EL (cell line): ENCODE measurements around the gene RB1.

ENCODE experiments used
- DNase-seq: peaks from one replicate; pipeline ENCODE4 v3.0.0-alpha.2; 2016

The RB1 gene

DNA sequence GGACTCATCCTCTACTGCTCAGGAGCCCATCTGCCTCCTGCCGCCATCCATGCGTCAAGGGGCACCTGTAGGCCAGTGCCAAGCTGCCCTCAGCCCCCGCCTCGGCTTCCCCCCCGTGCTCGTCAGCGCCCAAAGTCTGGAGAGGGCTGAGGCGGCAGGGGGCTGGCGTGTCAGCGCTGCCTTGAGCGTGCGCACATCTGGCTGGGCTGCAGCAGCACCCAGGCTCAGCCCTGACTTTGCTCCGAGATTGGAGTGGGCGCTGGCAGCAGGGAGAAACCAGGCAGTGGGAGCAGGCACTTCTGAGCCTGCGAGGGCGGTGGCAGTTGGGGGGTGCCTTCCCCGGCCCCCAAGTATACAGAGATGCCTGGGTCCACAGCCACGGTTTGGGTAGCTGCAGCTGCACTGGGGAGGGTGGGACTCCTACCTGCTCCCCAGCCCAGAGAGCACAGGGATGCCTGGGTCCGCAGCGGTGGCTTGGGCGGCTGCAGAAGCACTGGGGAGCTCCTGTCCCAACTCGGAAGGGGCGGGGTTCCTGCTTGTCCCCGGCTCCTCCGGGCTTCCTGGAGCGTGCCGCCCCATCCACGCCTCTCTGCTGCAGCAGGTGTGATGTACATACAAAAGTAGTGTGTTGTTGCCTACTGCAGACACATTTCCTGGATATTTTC, 154.2 kb downstream of the RB1 start:
- DNase-seq = no peak

DNA sequence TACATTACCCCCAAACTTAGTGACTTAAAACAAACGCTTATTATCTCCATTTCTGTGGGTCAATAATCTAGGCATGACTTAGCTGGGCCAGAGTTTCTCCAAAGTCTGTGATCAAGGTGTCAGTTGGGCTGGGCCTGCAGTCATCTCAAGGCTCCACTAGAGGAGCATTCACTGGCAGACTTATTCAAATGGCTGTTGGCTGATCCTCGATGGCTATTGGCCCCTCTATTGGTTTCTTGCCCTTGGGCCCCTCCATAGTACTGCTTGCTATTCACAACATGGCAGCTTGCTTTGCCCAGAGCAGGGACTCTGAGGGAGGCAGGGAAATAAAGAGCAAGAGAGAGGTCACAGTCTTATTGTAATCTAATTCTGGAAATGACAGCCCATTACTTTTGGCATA, 171.7 kb downstream of the RB1 start:
- no peak for DNase-seq

- no peak for DNase-seq
Measured at GRCh38 chr13:48476215-48476614, 172.7 kb downstream of the RB1 start.

- DNase-seq = no peak
Measured at GRCh38 chr13:48476686-48477085, 173.1 kb downstream of the RB1 start.

DNA sequence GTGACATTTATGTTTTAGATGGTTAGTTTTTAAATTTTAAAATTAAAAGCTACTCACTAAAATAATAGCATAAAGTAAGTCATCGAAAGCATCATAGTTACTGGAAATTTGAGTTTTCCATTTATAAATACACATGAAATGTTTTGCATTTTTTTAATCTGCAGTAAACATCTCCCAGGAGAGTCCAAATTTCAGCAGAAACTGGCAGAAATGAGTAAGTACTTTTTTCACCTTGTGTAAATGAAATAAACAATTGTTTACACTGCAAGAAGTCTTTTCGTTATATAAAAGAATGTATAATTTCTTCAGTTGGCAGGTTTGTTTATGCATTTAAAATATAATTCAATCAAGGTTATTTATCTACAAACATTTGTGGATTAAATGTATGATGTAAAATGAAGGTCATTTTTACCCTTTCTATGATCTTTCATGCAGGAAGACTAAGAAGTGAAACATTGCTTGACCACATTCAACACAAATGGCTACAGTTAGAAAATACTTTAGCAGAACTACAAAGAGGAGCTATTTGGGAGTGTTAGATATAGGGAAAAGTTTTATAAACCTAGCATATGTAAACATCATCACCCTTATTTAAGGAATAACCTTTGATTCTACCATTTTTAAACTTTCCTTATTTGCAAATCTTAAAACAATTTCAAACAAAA, 173.8 kb downstream of the RB1 start:
- DNase-seq = no peak

DNA sequence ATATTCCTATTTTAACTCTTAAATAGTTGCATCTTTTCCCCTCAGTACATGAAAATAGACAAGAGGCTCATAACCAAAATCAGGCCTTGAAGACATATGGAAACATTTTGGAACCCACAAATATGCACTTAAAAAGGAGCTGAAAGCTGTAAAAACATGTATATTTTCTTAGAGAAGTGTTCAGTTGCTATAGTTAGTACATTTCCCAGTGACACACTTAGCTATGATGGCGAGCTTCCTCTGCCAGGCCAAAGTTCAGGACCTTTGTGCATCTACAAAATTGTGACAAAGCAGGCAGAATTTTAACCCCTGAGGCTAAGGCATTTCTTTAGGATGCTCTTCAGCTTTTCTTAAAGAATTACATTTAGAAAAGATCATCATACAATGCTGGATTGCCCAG, 174.8 kb downstream of the RB1 start:
- peak; percentile 67 for DNase-seq

DNA sequence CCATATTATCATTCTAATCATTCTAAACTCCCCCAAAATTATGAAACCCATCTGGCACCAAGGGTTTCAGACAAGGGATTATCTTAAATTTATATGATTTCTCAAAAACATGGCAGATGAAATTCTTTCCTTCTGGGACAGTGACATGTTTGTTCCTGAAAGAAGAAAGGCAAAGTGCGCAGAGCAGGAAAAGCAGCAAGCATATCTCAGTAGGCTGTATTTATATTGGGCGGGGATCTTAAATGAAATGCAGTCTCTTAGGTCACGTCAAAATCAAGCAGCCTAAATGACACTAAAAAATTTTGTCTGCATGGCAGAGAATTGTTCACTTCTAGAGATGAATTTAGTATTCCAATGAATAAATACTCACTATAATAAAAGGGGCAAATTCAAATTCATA, 180.0 kb downstream of the RB1 start:
- DNase-seq = no peak

DNA sequence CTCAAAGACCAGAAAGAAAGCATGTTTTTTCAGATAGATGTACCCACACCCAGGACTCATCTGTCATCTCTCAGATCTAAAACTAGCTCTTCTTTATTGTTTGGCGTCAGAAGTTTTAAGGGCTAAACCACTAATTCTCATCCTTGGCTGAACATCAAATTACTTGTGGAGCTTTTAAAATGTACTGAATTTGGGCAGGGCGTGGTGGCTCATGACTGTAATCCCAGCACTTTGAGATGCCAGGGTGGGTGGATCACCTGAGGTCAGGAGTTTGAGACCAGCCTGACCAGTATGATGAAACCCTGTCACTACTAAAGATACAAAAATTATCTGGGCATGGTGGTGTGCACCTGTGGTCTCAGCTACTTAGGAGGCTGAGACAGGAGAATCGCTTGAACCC, 181.9 kb downstream of the RB1 start:
- DNase-seq = no peak

DNA sequence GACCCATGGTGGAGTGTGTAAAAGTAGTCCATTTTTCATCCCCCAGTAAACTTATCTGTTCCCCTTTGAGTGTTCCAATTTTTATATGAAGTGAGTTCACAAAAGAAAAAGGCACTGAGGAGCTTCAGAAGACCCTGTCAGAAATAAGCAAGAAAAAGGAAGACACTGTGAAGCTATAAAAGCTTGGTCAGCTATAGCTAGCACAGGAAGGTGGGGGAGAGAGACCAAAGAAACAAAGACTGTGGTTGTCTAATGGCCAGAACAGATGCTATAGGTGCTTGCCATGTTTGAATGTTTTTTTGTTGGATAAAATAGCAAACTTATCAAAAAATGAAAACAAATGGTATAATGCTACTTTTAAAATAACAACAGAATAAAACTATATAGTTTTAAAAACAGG, 182.8 kb downstream of the RB1 start:
- no peak for DNase-seq

DNA sequence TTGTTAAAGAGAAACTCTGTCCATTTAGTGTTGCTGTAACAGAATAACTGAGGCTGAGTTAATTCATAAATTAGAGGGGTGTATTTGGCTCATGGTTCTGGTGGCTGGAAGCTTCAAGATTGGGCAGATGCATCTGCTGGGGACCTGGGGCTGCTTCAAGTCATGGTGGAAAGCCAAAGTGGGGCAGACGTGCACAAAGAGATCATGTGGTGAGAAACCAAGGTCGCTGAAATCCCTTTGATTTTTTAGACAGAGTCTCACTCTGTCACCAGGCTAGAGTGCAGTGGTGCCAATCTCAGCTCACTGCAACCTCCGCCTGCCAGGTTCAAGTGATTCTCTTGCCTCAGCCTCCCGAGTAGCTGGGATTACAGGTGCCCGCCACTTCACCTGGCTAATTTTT, 183.3 kb downstream of the RB1 start:
- DNase-seq = no peak

DNA sequence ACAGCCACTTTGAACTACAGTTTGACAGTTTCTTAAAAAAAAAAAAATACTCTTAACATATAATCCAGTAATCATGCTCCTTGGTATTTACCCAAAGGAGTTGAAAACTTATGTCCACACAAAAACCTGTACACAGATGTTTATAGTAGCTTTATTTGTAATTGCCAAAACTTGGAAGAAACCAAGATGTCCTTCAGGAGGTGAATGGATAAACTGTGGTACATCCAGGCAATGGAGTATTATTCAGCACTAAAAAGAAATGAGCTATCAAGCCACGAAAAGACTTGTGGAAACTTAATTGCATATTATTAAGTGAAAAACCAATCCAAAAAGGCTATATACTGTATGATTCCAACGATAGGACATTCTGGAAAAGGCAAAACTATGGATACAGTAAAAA, 184.4 kb downstream of the RB1 start:
- DNase-seq = no peak

DNA sequence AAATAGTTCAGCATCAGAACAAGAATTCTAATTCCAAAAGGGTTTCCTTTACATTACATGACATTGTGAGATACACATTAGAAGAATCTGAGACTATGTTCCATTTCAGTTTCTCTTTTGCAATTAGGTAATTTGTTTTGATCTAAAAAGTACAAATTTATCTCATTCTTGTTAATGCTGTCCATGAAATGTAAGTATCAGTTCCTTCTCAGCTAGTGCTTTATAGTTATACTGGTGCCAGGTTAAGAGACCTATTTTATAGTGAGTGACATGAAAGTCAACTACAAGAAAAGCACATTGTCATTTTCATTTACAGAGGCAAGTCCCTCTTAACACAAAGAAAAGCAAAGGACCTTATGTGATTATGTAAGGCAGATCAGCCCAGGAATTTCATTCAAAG, 185.4 kb downstream of the RB1 start:
- DNase-seq = no peak

- DNase-seq = no peak
Measured at GRCh38 chr13:48489666-48490065, 186.1 kb downstream of the RB1 start.

- DNase-seq = no peak
Measured at GRCh38 chr13:48490241-48490640, 186.7 kb downstream of the RB1 start.

DNA sequence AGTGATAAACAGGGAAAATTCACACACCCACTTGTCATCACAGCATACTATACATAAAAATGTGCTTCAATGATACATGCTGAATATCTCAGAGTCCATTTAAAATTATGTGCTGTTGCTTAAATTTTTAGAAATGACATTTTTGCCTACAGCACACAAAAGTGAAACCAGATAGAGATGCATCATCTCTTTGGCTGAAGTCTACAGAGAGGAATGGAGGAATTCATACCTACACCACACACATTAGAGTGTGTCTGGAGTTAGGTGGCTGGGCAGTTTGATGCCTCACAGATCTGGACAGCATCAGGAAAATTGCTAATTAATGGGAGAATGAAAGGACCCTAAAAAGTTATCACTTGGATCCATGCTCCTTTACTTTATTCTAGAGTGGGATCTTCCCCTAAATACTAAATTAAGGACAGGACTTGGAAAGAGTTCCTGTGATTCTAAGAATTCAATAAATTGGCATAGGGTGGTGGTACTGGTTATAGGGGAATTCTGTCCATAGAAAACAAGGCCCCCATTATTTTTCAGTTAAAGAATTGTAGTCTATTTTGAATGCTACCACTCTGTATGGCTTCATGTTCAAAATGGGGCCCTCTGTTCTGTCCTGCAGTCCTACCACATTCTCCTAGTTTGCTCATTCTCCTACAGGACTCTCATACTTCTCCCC, 188.0 kb downstream of the RB1 start:
- DNase-seq = peak; percentile 37

DNA sequence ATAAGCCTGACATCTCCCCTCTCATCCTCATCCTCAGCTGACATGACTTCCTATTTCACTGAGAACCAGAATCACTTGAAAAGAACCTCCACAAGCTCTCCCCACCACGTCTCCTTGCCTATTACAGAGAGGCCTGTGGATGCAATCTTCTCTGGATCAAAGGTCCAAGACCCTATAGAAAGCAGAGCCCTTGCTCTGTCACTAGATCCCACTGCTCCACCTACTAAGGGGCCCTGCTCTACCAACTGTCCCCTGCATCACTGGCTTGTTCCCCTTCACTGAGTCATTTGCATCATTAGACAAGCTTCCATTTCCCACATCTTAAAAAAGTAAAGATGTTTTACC, 188.5 kb downstream of the RB1 start:
- DNase-seq = no peak

- DNase-seq = peak; percentile 91
Measured at GRCh38 chr13:48492470-48493065, 189.0 kb downstream of the RB1 start.

DNA sequence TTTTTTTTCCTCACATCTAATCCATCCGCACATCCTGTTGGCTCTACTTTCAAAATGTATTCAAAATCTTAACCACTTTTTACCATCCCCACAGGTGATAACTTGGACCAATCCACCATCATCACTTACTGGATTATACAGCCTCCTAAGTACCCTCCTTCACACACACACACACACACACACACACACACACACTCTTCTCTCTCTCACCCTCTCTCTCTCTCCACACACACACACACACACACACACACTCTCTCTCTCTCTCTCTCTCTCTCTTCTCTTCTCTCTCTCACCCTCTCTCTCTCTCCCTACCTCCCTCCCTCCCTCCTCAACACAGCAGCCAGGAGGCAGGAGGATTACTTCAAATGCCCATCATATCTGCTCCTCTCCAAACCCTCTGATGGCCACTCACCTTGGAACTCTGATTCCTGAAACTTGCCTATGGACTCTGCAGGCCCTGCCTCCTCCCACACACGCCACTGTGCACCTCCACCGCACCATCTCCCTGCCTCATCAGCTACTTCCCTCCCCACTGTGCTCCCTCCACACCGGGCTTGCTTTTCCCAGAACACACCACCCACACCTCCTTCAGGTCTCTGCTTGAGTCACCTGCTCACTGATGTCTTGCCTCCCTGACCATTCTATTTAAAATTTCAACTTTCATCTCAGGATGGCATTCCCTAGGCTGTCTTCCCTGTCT, 189.7 kb downstream of the RB1 start:
- DNase-seq = no peak

DNA sequence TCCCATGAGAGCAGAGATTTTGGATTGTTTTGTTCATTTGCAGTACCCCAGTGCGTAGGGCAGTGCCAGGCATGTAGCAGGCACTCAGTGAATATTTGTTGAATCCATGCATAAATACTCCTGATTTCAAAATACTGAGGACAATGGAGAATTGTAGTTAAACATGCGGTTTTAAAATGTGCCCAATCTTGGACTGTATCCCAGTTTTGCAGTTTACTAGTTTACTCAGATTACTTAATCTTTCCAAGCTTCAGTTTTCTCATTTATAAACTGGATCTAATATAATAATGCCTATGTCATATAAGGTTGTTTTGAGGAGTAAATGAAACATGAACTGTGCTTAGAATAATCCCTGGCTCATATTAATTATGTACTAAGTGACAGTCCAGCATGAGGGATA, 190.3 kb downstream of the RB1 start:
- no peak for DNase-seq

GRCh38 chr13:48494874-48495273, 191.3 kb downstream of the RB1 start:
- DNase-seq = no peak

DNA sequence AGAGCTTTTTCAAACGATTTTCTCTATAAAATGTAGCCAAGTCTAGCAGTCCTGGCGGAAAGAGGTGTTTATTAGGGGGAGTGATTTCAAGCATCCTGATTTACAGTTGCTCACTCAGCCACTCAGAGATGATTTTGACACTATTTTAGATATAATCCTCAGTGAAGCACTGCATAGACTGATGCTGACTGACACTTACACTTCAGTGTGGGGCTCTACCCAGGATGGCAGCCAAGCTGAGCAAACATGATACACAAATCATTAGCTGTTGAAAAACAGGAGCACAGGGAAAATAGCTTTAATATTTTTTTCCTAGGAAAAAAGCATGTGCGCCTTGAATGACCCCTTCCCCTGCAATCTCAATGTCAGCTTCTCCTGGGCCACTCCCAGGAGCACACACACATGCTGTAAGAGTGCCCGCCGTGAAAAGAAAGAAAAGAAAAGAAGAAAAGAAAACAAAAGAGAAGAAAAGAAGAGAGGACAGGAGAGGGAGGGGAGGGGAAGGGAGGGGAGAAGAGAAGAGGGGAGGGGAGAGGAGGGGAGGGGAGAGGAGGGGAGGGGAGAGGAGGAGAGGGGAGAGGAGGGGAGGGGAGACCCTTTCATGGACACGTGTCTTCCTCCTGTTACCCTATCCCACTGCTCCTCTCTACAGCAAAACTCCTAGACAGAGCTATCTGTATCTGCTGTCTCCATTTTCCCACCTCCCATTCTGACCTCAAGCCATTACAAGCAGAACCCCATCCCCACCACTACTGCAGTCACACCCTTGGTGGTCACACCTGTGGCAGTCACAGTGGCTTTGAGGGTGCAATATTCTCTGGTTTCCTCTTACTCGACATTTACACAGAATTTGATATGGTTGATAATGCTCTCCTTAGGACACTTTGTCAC, 193.0 kb downstream of the RB1 start:
- no peak for DNase-seq

- DNase-seq = no peak
Measured at GRCh38 chr13:48497669-48498068, 194.1 kb downstream of the RB1 start.
